Lower leg skin (tissue), 4 donors: ENCODE results near the gene RFC5. TPM values are rescaled to one million over a fixed set of nuclear protein-coding genes. Genes with fewer than 3 reads are reported as not detected.

ENCODE experiments used
- DNase-seq, 2 donors: peaks; one replicate each; pipeline ENCODE4 v3.0.0-alpha.2; 2019; ENCODE audit warnings: low spot score in 2 of 2
- H3K4me3 ChIP-seq: fragments of 200-600 bp; sonication (generic); 2 replicates; pipeline ENCODE4 v1.5.1; 2017; ENCODE audit warnings: mild to moderate bottlenecking, low read depth; ENCODE audit not compliant: poor library complexity, severe bottlenecking
- CTCF ChIP-seq, 3 donors: fragments of 450-650 bp; IDR thresholded peaks; one replicate each; pipeline ENCODE4 v1.5.1; 2016; ENCODE audit warnings: antibody characterized with exemption in 3 of 3, mild to moderate bottlenecking in 3 of 3, moderate library complexity in 2 of 3
- POLR2A ChIP-seq, 2 donors: fragments of 450-650 bp; IDR thresholded peaks; one replicate each; pipeline ENCODE4 v1.6.1; 2016 to 2017; ENCODE audit warnings: antibody characterized with exemption in 2 of 2, mild to moderate bottlenecking in 1 of 2, moderate library complexity in 1 of 2
- WGBS, 2 donors: methylation state at CpG; one replicate each; pipeline ENCODE4 v1.1.5; 2018; 5-methylcytosine and 5-hydroxymethylcytosine counted together
- intact Hi-C: fragments of 100-400 bp; cut with DNase I; formaldehyde crosslinking; loops from one replicate; pipeline ENCODE4 v1.15.0; 2023; ENCODE audit warnings: low total_unique reads
- total RNA-seq, 4 donors: library from RNA; depleted of rRNA; stranded (reverse); fragments of >200 nt; gene quantifications; one replicate each; pipeline ENCODE4 v1.1.0, GENCODE V29; 2016

The RFC5 gene
- total RNA-seq, 4 donors from 2014 or later = 6.2 to 14.3 (median 11.3) TPM

- no peak overlapping the region for H3K4me3 ChIP-seq
- no peak for DNase-seq
- 93 to 94% methylated on average over 7 of the region's 7 CpGs for WGBS, 2 donors
- intact Hi-C loops = no loop called here
- TF ChIP-seq CTCF (IDR thresholded peaks at IDR 0.05) (no peak), POLR2A (IDR thresholded peaks at IDR 0.05) (no peak)
These were observed 15.7 kb downstream of the RFC5 start for GRCh38 chr12:118032188-118032587.

DNA sequence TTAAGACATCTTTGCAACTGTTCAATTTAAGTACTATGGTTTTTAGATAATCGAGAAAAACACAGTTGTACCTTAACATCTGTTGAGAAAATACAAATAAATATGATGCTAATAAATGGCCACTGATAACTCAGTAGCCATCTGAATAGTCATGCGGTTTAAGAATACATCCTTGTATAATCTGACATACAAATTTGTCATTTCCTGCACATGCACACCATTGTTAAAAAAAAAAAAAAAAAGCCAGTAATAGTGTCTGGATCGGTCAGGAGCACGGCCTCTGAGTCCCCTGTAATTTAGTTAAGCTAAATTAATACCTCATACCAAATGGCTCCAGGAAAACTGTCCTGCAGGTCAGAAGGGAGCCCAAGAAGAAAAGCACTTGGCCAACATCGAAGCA, 16.8 kb downstream of the RFC5 start:
- DNase-seq = no peak
- TF ChIP-seq CTCF (IDR thresholded peaks at IDR 0.05) = no peak
- no peak for TF ChIP-seq POLR2A (IDR thresholded peaks at IDR 0.05)
- no peak overlapping the region for H3K4me3 ChIP-seq
- WGBS, 2 donors = 77 to 78% methylated on average over 5 of the region's 5 CpGs
- intact Hi-C loops = no loop called here

- intact Hi-C loops = no loop called here
- 68 to 70% methylated on average over 5 of the region's 5 CpGs for WGBS, 2 donors
- no peak for TF ChIP-seq CTCF (IDR thresholded peaks at IDR 0.05)
- no peak for TF ChIP-seq POLR2A (IDR thresholded peaks at IDR 0.05)
- no peak overlapping the region for H3K4me3 ChIP-seq
- no peak for DNase-seq
These were observed 17.4 kb downstream of the RFC5 start for GRCh38 chr12:118033902-118034301.

DNA sequence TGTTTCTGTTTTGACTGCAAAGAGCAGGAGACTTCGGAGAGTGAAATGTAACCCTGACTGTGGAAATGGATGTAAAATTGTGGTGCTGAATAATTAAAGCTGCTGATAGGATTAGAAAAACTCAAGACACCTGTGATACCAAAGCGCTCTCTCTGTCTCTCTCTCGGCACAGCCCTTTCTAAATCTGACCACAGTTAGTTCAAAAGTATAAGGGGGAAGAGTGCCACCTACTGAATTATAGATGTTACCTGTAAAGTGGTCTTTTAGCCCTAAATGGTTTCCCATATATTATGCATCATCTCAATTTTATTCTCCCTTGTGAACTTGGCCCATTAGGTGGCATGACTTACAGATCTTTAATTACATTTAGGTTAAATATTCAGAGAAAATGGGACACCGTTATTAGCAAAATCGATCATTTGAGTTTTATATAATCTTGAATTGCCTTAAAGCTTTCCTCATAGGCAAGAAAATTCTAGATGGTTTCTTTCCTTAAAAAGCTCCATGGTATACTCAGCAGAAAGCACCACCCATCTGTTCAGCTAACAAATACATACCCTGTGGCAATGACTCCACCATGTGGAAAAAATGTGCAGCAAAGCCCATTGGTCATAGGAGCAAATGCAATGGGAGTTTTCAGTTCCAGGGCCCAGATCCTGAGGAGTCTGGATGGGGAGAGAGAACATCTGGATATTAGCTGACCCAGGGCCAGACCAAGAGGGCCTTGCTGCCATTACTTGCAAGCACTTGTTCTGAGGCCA, 18.1 kb downstream of the RFC5 start:
- H3K4me3 ChIP-seq = no peak overlapping the region
- WGBS, 2 donors = 85 to 88% methylated on average over 5 of the region's 5 CpGs
- TF ChIP-seq POLR2A (IDR thresholded peaks at IDR 0.05) (no peak), CTCF (IDR thresholded peaks at IDR 0.05) (no peak)
- intact Hi-C loops = no loop called here
- no peak for DNase-seq

GRCh38 chr12:118035190-118036041, 18.9 kb downstream of the RFC5 start:
- no peak for DNase-seq
- H3K4me3 ChIP-seq = no peak overlapping the region
- intact Hi-C loops = no loop called here
- TF ChIP-seq CTCF (IDR thresholded peaks at IDR 0.05) (no peak), POLR2A (IDR thresholded peaks at IDR 0.05) (no peak)
- 72 to 73% methylated on average over 9 of the region's 9 CpGs for WGBS, 2 donors
